ENCODE results near the gene PARN. TPM values are rescaled to one million over a fixed set of nuclear protein-coding genes. Genes with fewer than 3 reads are reported as not detected.
A peak's percentile ranks its signal among the peaks of the same experiment; 100 is the strongest.
"Not testable (repeated sequence)": the region's sequence is repeated elsewhere in the genome, so short reads cannot be mapped to it uniquely, and the experiment has no call there.

PARN gene
- total and polyA plus RNA-seq, 7 donors, result 10.3 to 20.9 (median 14.1) TPM

- DNase-seq, result peak; percentile 58
- H3K27ac ChIP-seq, result peak overlapping the region; percentile 95
- H3K27me3 ChIP-seq (ENCODE audit: insufficient read depth in 3 of 3, low read length in 2 of 3); H3K9me3 ChIP-seq; H3K4me1 ChIP-seq; H3K36me3 ChIP-seq (ENCODE audit: insufficient read depth in 1 of 2, low read depth in 1 of 2); ATAC-seq; H3K4me3 ChIP-seq: not testable (repeated sequence)
- intact Hi-C loops (cut with DNase I), result loop anchor here in 1 of 2 donors (10.0 kb wide), 1 partner anchor 123 kb away; no protein-coding TSS in a partner anchor
- WGBS, 3 donors, result 34 to 58% (median 45%) methylated on average over 6 to 8 of the region's 8 CpGs
Observed at GRCh38 chr16:14401711-14402061, 228.4 kb downstream of the PARN start.

DNA sequence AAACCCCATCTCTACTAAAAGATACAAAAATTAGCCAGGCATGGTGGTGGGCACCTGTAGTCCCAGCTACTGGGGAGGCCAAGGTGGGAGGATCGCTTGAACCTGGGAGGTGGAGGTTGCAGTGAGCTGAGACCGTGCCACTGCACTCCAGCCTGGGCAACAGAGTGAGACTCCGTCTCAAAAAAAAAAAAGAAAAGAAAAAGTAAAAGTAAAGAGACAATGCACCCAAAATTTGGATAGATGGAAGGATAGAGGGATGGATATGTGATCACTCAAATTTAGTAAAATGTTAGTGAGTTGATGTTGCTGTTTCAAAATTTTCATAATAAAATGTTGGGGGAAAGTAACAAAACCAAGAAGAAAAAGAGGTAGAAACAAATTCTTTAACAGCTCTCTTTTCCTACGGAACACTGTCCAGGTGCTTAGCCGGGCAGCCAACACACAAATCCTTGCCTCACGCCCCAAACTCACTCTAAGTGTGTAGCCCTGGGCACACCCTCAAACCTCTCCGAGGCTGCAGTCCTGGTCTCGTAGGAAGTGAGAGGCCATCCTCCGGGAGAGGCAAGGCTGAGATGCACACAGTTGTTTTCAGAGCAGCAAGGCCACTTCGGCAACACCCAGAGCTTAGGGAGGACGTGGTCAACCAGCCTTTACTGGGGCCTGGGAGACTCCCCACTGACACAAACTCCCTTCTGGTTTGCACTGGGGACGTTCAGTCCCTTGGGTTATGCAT is 228.9 kb downstream of the PARN start:
- H3K4me3 ChIP-seq; H3K9me3 ChIP-seq; ATAC-seq; H3K4me1 ChIP-seq; H3K36me3 ChIP-seq (ENCODE audit: insufficient read depth in 1 of 2, low read depth in 1 of 2); H3K27me3 ChIP-seq (ENCODE audit: insufficient read depth in 3 of 3, low read length in 2 of 3); DNase-seq: not testable (repeated sequence)
- intact Hi-C loops (cut with DNase I), result loop anchor here in 1 of 2 donors (10.0 kb wide), 1 partner anchor 124 kb away; no protein-coding TSS in a partner anchor
- H3K27ac ChIP-seq, result peak overlapping the region; percentile 95
- 60 to 80% (median 66%) methylated on average over 12 of the region's 12 CpGs for WGBS, 3 donors

DNA sequence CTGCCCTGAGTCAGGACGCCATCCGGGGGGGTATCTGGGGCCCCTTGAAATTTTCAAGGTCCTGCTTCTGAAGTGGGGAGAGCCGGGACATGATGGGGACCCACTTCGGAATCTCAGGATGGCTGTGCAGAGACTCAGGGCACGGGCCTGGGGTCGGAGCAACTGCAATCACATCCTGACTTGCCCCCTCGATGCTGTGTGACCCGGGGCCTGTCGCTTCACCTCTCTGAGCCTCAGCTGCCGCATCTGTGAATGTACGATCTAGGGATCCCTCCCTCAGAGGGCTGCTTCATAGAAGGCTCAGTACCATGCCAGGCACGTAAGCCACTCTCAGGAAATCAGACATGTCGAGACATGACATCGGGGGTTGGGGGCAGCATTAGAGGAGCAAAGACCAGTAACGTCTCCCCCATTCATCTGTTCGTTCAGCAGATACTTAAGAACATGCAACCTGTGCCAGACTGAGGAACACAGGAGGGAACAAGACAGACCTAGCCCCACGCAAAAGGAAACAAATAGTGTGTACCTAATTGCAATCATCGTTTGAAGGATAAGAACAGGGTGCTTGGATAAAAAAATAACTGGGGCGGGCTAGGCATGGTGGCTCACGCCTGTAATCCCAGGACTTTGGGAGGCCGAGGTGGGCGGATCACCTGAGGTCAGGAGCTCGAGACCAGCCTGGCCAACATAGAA is 229.6 kb downstream of the PARN start:
- Histone ChIP-seq H3K27me3 (ENCODE audit: insufficient read depth in 3 of 3, low read length in 2 of 3) (no peaks in the 10 kb centered on the region), H3K9me3 (no peaks in the 10 kb centered on the region), H3K36me3 (ENCODE audit: insufficient read depth in 1 of 2, low read depth in 1 of 2) (no peaks in the 10 kb centered on the region), H3K4me1 (peaks cover 10% of the 10 kb centered on the region), H3K4me3 (peak overlapping the region; percentile 49), H3K27ac (peak overlapping the region; percentile 95)
- TF ChIP-seq, protein P1, sequence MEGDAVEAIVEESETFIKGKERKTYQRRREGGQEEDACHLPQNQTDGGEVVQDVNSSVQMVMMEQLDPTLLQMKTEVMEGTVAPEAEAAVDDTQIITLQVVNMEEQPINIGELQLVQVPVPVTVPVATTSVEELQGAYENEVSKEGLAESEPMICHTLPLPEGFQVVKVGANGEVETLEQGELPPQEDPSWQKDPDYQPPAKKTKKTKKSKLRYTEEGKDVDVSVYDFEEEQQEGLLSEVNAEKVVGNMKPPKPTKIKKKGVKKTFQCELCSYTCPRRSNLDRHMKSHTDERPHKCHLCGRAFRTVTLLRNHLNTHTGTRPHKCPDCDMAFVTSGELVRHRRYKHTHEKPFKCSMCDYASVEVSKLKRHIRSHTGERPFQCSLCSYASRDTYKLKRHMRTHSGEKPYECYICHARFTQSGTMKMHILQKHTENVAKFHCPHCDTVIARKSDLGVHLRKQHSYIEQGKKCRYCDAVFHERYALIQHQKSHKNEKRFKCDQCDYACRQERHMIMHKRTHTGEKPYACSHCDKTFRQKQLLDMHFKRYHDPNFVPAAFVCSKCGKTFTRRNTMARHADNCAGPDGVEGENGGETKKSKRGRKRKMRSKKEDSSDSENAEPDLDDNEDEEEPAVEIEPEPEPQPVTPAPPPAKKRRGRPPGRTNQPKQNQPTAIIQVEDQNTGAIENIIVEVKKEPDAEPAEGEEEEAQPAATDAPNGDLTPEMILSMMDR (IDR thresholded peaks at IDR 0.05), result no peak
- WGBS, 3 donors, result 57 to 81% (median 58%) methylated on average over 23 of the region's 23 CpGs
- intact Hi-C loops (cut with DNase I), result loop anchor here in 1 of 2 donors (10.0 kb wide), 1 partner anchor 124 kb away; no protein-coding TSS in a partner anchor
- peak in 1 of 4 donors; percentile 7 for ATAC-seq
- no peak for DNase-seq

DNA sequence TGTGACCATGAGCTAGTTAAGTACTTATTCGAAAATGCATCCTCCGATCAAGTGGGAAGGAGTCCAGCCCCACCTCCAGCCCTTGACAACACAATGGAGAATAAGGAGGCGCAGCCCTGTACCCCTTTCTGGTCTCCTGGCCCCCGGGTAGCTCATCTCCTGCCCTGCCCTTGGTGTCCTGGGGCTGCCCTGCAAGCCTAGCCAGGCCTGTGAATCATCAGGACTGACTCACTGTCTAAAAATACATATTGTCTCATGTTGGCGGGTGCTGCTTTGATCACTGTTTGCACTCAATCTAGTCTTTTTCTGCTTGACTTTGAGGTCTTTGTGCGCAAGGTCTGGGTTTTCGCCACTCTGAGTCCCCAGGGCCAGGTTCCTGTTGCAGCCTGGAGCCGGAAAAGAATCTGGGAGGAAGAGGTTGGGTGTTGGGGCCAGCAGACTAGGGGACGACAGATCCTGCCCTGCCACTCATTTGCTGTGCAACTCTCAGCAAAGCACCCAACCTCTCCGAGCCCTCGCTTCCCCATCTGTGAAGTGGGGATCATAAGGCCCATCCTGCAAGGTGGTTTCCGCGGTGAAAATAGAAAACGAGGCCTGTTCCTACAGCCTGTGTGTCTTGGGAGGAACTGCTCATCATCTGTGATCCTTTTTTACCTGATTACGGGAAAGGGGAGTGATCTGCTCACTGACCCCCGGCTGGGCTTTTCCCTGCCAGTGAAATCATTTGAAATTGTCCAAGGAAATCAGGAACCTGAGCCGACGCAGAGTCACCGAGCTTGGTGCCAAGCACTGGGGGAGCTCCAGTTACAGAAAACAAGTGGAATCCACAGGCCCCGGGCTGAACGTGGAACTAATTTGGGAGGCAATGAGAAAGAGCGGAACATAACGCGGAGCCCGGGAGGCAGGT is 230.4 kb downstream of the PARN start:
- H3K27me3 ChIP-seq (ENCODE audit: insufficient read depth in 3 of 3, low read length in 2 of 3), result no peaks in the 10 kb centered on the region
- ATAC-seq (peak; percentile 81 to 93 (median 90)), DNase-seq (peak; percentile 79 to 82)
- TF ChIP-seq, protein P1 (IDR thresholded peaks at IDR 0.05), result no peak
- peaks cover 10% of the 10 kb centered on the region for H3K4me1 ChIP-seq
- H3K27ac ChIP-seq, result peak overlapping the region; percentile 95
- intact Hi-C loops (cut with DNase I), result loop anchor here in 1 of 2 donors (5.0 to 10.0 kb wide), 3 partner anchors 37 to 125 kb away; no protein-coding TSS in a partner anchor
- H3K9me3 ChIP-seq, result no peaks in the 10 kb centered on the region
- no peaks in the 10 kb centered on the region for H3K36me3 ChIP-seq (ENCODE audit: insufficient read depth in 1 of 2, low read depth in 1 of 2)
- peak overlapping the region; percentile 49 for H3K4me3 ChIP-seq
- WGBS, 3 donors, result 12 to 16% (median 13%) methylated on average over 25 of the region's 25 CpGs

DNA sequence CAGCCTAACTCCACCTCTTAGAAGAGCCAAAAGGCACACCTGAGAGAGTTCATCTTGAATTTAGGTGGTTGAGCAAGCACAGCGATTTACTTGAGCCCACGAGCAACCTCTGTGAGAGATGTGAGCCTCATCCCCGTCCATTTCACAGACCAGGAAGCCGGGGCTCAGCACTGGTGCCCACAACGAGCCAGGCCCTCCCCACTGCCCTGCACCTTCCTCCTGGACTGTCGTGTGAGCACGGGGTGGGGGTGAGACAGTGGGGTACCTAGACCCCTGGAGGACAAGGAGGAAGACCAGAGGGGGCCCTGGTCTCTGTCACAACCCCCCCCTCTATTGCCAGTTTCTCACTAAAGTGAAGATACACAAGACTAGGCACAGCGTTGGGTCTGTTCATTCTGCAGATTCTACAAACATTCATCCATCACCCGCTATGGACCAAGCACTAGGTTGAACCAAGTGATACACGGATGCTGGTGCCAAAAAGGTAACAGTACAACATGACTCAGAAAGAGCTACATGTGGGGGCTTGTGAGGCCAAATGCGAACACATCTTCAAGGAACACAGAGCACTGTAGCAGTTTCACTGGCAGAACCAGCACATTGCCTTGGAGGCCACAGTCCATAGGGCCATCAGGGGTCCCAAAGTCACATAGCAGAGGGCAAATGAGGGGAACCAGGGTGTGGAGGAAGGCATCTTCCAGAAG is 231.9 kb downstream of the PARN start:
- intact Hi-C loops (cut with DNase I), result loop anchor here in 1 of 2 donors (5.0 kb wide), 2 partner anchors 36 to 91 kb away; no protein-coding TSS in a partner anchor
- Histone ChIP-seq H3K27me3 (ENCODE audit: insufficient read depth in 3 of 3, low read length in 2 of 3) (no peaks in the 10 kb centered on the region), H3K4me1 (peaks cover 10% of the 10 kb centered on the region), H3K27ac (peak overlapping the region; percentile 95), H3K9me3 (no peaks in the 10 kb centered on the region), H3K36me3 (ENCODE audit: insufficient read depth in 1 of 2, low read depth in 1 of 2) (no peaks in the 10 kb centered on the region), H3K4me3 (no peak overlapping the region)
- ATAC-seq, result no peak
- TF ChIP-seq, protein P1 (IDR thresholded peaks at IDR 0.05), result no peak
- 85 to 90% (median 86%) methylated on average over 11 of the region's 11 CpGs for WGBS, 3 donors
- DNase-seq, result no peak

DNA sequence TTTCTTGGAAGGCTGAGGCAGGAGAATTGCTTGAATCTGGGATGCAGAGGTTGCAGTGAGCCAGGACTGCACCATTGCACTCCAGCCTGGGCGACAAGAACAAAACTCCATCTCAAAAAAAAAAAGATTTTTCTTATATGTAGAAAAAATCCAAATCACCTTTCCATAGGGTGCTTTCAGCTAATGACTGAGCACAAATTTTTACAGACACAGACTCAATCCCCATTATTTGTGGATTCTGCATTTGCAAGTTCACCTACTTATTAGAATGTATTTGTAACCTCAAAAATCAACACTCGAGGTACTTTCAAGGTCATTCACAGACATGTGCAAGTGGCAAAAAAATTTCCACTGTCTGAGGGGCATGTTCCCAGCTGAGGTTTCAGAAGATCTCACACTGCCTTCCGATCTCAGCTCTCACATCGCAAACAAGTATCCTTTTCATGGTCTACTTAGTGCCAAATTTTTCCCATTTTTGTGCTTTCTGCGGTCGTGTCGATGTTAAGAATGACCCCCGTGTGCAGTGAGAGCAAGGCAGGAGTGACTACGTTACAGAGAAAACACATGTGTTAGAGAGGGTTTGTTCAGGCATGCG is 234.3 kb downstream of the PARN start:
- not testable (repeated sequence) for H3K4me3 ChIP-seq; H3K4me1 ChIP-seq; H3K9me3 ChIP-seq; ATAC-seq; H3K36me3 ChIP-seq (ENCODE audit: insufficient read depth in 1 of 2, low read depth in 1 of 2); H3K27ac ChIP-seq; DNase-seq; H3K27me3 ChIP-seq (ENCODE audit: insufficient read depth in 3 of 3, low read length in 2 of 3)
- intact Hi-C loops (cut with DNase I), result loop anchor here in 1 of 2 donors (5.0 kb wide), 2 partner anchors 34 to 89 kb away; no protein-coding TSS in a partner anchor
- WGBS, 3 donors, result 23 to 44% (median 33%) methylated on average over 10 of the region's 10 CpGs

All from psoas muscle (tissue), 8 donors.